Spleen (tissue), 11 donors: ENCODE results near the gene KLF7. TPM values are rescaled to one million over a fixed set of nuclear protein-coding genes. Genes with fewer than 3 reads are reported as not detected.

Source experiments
- DNase-seq: peaks from one replicate; pipeline ENCODE4 v3.0.0-alpha.2; 2020
- H3K27ac ChIP-seq, 8 donors: fragments of 200-600 bp; sonication (generic) in 7 of 8; 1 replicate in 4 of 8; 2 replicates in 4 of 8; pipeline versions ENCODE4 v1.5.0 to v1.8.0; 2016 to 2021; ENCODE audit warnings: inconsistent platforms in 4 of 8, mild to moderate bottlenecking in 4 of 8, moderate library complexity in 1 of 8
- H3K27me3 ChIP-seq, 7 donors: fragments of 200-600 bp; sonication (generic) in 6 of 7; replicated peaks in 1 of 7; 1 replicate in 4 of 7; 2 replicates in 3 of 7; pipeline versions ENCODE4 v1.5.0 to v1.8.0; 2016 to 2021; ENCODE audit warnings: inconsistent platforms in 3 of 7, mild to moderate bottlenecking in 1 of 7
- H3K36me3 ChIP-seq, 6 donors: fragments of 200-600 bp; sonication (generic) in 5 of 6; 1 replicate in 4 of 6; 2 replicates in 2 of 6; pipeline versions ENCODE4 v1.5.0 to v1.8.0; 2016 to 2021; ENCODE audit warnings: inconsistent platforms in 2 of 6
- H3K4me1 ChIP-seq, 6 donors: fragments of 200-600 bp; sonication (generic) in 5 of 6; 1 replicate in 3 of 6; 2 replicates in 3 of 6; pipeline versions ENCODE4 v1.5.0 to v1.8.0; 2016 to 2021; ENCODE audit warnings: inconsistent platforms in 3 of 6
- H3K4me3 ChIP-seq, 8 donors: fragments of 200-600 bp; sonication (generic) in 7 of 8; 1 replicate in 4 of 8; 2 replicates in 4 of 8; pipeline versions ENCODE4 v1.5.0 to v1.8.0; 2016 to 2021; ENCODE audit warnings: inconsistent platforms in 4 of 8, mild to moderate bottlenecking in 4 of 8, moderate library complexity in 2 of 8
- H3K9me3 ChIP-seq, 8 donors: fragments of 200-600 bp; sonication (generic) in 7 of 8; 1 replicate in 4 of 8; 2 replicates in 4 of 8; pipeline versions ENCODE4 v1.5.0 to v1.8.0; 2016 to 2021; ENCODE audit warnings: inconsistent platforms in 4 of 8
- CTCF ChIP-seq, 11 experiments: fragments of 200-600 bp in 7 of 11; fragments of 450-650 bp in 4 of 11; sonication (generic) in 4 of 11; IDR thresholded peaks in 8 of 11; conservative IDR thresholded peaks in 3 of 11; 1 replicate in 7 of 11; 2 replicates in 4 of 11; pipeline versions ENCODE4 v1.4.0 to v1.8.0; 2016 to 2021; ENCODE audit warnings: antibody characterized with exemption in 11 of 11, inconsistent platforms in 4 of 11, mild to moderate bottlenecking in 1 of 11
- POLR2A ChIP-seq, 3 donors: fragments of 450-650 bp; IDR thresholded peaks; one replicate each; pipeline ENCODE4 v1.5.1; 2017; ENCODE audit warnings: antibody characterized with exemption in 3 of 3, mild to moderate bottlenecking in 1 of 3
- POLR2AphosphoS5 ChIP-seq, 3 donors: sonication (generic); formaldehyde crosslinking; IDR thresholded peaks; one replicate each; pipeline ENCODE4 v1.5.1; 2017; ENCODE audit warnings: antibody characterized with exemption in 3 of 3
- WGBS, 5 donors: extraction: QIAGEN DNeasy Blood & Tissue Kit in 3 of 5; methylation state at CpG; one replicate each; pipeline versions ENCODE4 v1.1.5 to v1.1.7; 2013 to 2018; 5-methylcytosine and 5-hydroxymethylcytosine counted together
- intact Hi-C: fragments of 100-400 bp; cut with DNase I; formaldehyde crosslinking; loops from one replicate; pipeline ENCODE4 v1.15.0; 2023; ENCODE audit warnings: low total_unique reads
- polyA plus RNA-seq, 3 donors: library from polyadenylated mRNA; stranded (reverse); fragments of 200-250 nt; gene quantifications; one replicate each; pipeline ENCODE4 v1.2.1, GENCODE V29; 2013
- total RNA-seq, 7 donors: library from RNA; depleted of rRNA in 3 of 7; stranded (reverse); fragments of >200 nt in 3 of 7; fragmentation: NEBNext Ultra II Directional in 4 of 7; extraction: Animal tissue kit (Norgen Biotek cat#: 25700) in 4 of 7; gene quantifications; one replicate each; pipeline versions ENCODE4 v1.1.0 to v1.2.1, GENCODE V29; 2016 to 2021
- donor health status: healthy with polysubstance abuse.
- donor health status: DM: no; HTN: no; CAD: no; lungs with moderate emphysema.
- donor health status: DM: no; HTN: no; CAD: no.
- donor health status: Bipolar disorder and iron deficiency.
- donor health status: healthy.
- donor health status: DM: no; HTN: no; CAD: no.
- donor health status: DM: yes; HTN: yes; CAD: no.

KLF7 gene
- total and polyA plus RNA-seq, 10 donors: 2.9 to 74.4 (median 27.8) TPM

GRCh38 chr2:207090389-207090788 is 75.4 kb downstream of the KLF7 start:
- H3K27ac ChIP-seq: peak overlapping the region in 1 of 8 donors; percentile 24

GRCh38 chr2:207088839-207089238 is 76.9 kb downstream of the KLF7 start:
- no peaks in the 10 kb centered on the region for H3K27me3 ChIP-seq
- H3K36me3 ChIP-seq: peaks cover 0 to 52% (median 12%) of the 10 kb centered on the region in 6 donors
- H3K9me3 ChIP-seq: peaks cover 0 to 5% (median 0%) of the 10 kb centered on the region in 8 donors
- WGBS, 5 donors: 20 to 35% (median 35%) methylated on average over 3 of the region's 3 CpGs
- DNase-seq: no peak
- H3K4me1 ChIP-seq: peaks cover 6 to 44% (median 24%) of the 10 kb centered on the region in 6 donors
- no peak overlapping the region for H3K27ac ChIP-seq
- no peak overlapping the region for H3K4me3 ChIP-seq
- intact Hi-C loops: no loop called here
- TF ChIP-seq POLR2AphosphoS5 (IDR thresholded peaks at IDR 0.05) (no peak), CTCF (IDR thresholded peaks at IDR 0.05 in 8 of 11, conservative IDR thresholded peaks at IDR 0.05 in 3 of 11) (no peak), POLR2A (IDR thresholded peaks at IDR 0.05) (no peak)

More at GRCh38 chr2:207090389-207090788, 75.4 kb downstream of the KLF7 start:
- Histone ChIP-seq H3K4me3 (no peak overlapping the region), H3K9me3 (peaks cover 0 to 5% (median 0%) of the 10 kb centered on the region in 8 donors), H3K36me3 (peaks cover 0 to 36% (median 11%) of the 10 kb centered on the region in 6 donors), H3K27me3 (no peaks in the 10 kb centered on the region), H3K4me1 (peaks cover 6 to 44% (median 24%) of the 10 kb centered on the region in 6 donors)
- intact Hi-C loops: no loop called here
- no peak for DNase-seq
- TF ChIP-seq POLR2AphosphoS5 (IDR thresholded peaks at IDR 0.05) (no peak), CTCF (IDR thresholded peaks at IDR 0.05 in 8 of 11, conservative IDR thresholded peaks at IDR 0.05 in 3 of 11) (no peak), POLR2A (IDR thresholded peaks at IDR 0.05) (no peak)
- WGBS, 5 donors: 52 to 72% (median 60%) methylated on average over 5 of the region's 5 CpGs

- no peak overlapping the region for H3K27ac ChIP-seq
- no peak overlapping the region for H3K4me3 ChIP-seq
- H3K36me3 ChIP-seq: peaks cover 0 to 57% (median 14%) of the 10 kb centered on the region in 6 donors
- no peak for DNase-seq
- 54 to 72% (median 62%) methylated on average over 7 of the region's 7 CpGs for WGBS, 5 donors
- peaks cover 0 to 5% (median 0%) of the 10 kb centered on the region in 8 donors for H3K9me3 ChIP-seq
- peaks cover 6 to 44% (median 24%) of the 10 kb centered on the region in 6 donors for H3K4me1 ChIP-seq
- intact Hi-C loops: no loop called here
- H3K27me3 ChIP-seq: no peaks in the 10 kb centered on the region
- TF ChIP-seq CTCF (IDR thresholded peaks at IDR 0.05 in 8 of 11, conservative IDR thresholded peaks at IDR 0.05 in 3 of 11): no peak
- no peak for TF ChIP-seq POLR2AphosphoS5 (IDR thresholded peaks at IDR 0.05)
- TF ChIP-seq POLR2A (IDR thresholded peaks at IDR 0.05): no peak
These were observed 77.5 kb downstream of the KLF7 start for GRCh38 chr2:207088276-207088675.

GRCh38 chr2:207087046-207087902 is 78.5 kb downstream of the KLF7 start:
- peaks cover 6 to 42% (median 24%) of the 10 kb centered on the region in 6 donors for H3K4me1 ChIP-seq
- TF ChIP-seq POLR2AphosphoS5 (IDR thresholded peaks at IDR 0.05) (no peak), CTCF (IDR thresholded peaks at IDR 0.05 in 8 of 11, conservative IDR thresholded peaks at IDR 0.05 in 3 of 11) (no peak), POLR2A (IDR thresholded peaks at IDR 0.05) (no peak)
- intact Hi-C loops: no loop called here
- peaks cover 0 to 66% (median 16%) of the 10 kb centered on the region in 6 donors for H3K36me3 ChIP-seq
- WGBS, 5 donors: 79 to 87% (median 84%) methylated on average over 7 of the region's 7 CpGs
- no peak for DNase-seq
- no peak overlapping the region for H3K27ac ChIP-seq
- H3K4me3 ChIP-seq: no peak overlapping the region
- no peaks in the 10 kb centered on the region for H3K27me3 ChIP-seq
- H3K9me3 ChIP-seq: peaks cover 0 to 3% (median 0%) of the 10 kb centered on the region in 8 donors
